PC-9 (cell line): ENCODE measurements around the gene ERVFRD-1.

Experiments
- CTCF ChIP-seq: fragments of 200-600 bp; sonication (generic); conservative IDR thresholded peaks from 2 replicates; pipeline ENCODE4 v1.6.1; 2017; ENCODE audit warnings: mixed run types, antibody characterized with exemption, mild to moderate bottlenecking, moderate library complexity
- EZH2 ChIP-seq: fragments of 200-600 bp; sonication (generic); IDR thresholded peaks from 2 replicates; pipeline ENCODE4 v1.8.0; 2017; ENCODE audit warnings: antibody characterized with exemption, low read depth

DNA sequence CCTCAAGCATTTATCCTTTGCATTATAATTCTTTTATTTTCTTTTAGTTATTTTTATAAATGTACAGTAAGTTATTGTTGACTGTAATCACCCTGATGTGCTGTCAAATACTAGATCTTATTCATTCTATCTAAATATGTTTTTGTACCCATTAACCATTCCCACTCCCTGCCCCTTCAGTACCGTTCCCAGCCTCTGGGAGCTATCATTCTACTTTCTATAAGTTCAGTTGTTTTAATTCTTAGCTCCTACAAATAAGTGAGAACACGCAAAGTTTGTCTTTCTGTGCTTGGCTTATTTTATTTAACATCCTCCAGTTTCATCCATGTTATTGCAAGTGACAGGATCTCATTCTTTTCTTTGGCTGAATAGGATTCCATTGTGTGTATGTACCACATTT is 12.5 kb upstream of the ERVFRD-1 start:
- TF ChIP-seq CTCF = no peak
- TF ChIP-seq EZH2 = no peak
